ENCODE data around the gene DCLRE1B. TPM values are rescaled to one million over a fixed set of nuclear protein-coding genes. Genes with fewer than 3 reads are reported as not detected.

The DCLRE1B gene
- total and polyA plus RNA-seq, 9 of the 15 experiments (the other 6 are each of a cell fraction or from before 2014, with no cell fraction given), result 10.6 to 28.8 (median 17.2) TPM

Other genes starting within 250 kb of the DCLRE1B start
Only the 7 nearest of the 8 such genes appear.
- 20.4 and 20.6 TPM in 2 replicates for gene PHTF1, start 145.8 kb upstream of the DCLRE1B start, total RNA-seq (2014; rRNA removed)
- gene PHTF1, start 145.8 kb upstream of the DCLRE1B start, total RNA-seq (2014; rRNA removed; fragmentation: Illumina TruSeq; extraction: Trizol), result 28.8 and 32.0 TPM in 2 replicates
- gene PHTF1, start 145.8 kb upstream of the DCLRE1B start, total RNA-seq (2015; rRNA removed; fragmentation: Illumina TruSeq; extraction: Trizol), result 34.4 and 36.2 TPM in 2 replicates
- gene PHTF1, start 145.8 kb upstream of the DCLRE1B start, total RNA-seq (2021), result 26.9 and 28.8 TPM in 2 replicates
- gene PHTF1, start 145.8 kb upstream of the DCLRE1B start, polyA plus RNA-seq (2011; rRNA removed), result 14.7 and 23.0 TPM in 2 replicates
- gene PHTF1, start 145.8 kb upstream of the DCLRE1B start, polyA plus RNA-seq (2014; fragmentation: Illumina TruSeq; extraction: Trizol), result 20.7 and 22.5 TPM in 2 replicates
- gene PHTF1, start 145.8 kb upstream of the DCLRE1B start, polyA plus RNA-seq (2014; fragmentation: Nextera tagmentation; extraction: Ambion mirVana), result 10 to 100 TPM in 1 of 2 experiments, 1 to 10 TPM in 1; 8.4 to 10.8 TPM
- 20.9 and 23.8 TPM in 2 replicates for gene PHTF1, start 145.8 kb upstream of the DCLRE1B start, polyA plus RNA-seq (2014; rRNA removed)
- gene RSBN1, start 92.8 kb upstream of the DCLRE1B start, total RNA-seq (2014; rRNA removed), result 12.6 and 13.7 TPM in 2 replicates
- 15.4 and 17.2 TPM in 2 replicates for gene RSBN1, start 92.8 kb upstream of the DCLRE1B start, total RNA-seq (2014; rRNA removed; fragmentation: Illumina TruSeq; extraction: Trizol)
- gene RSBN1, start 92.8 kb upstream of the DCLRE1B start, total RNA-seq (2015; rRNA removed; fragmentation: Illumina TruSeq; extraction: Trizol), result 17.2 and 18.2 TPM in 2 replicates
- 17.6 and 20.3 TPM in 2 replicates for gene RSBN1, start 92.8 kb upstream of the DCLRE1B start, total RNA-seq (2021)
- gene RSBN1, start 92.8 kb upstream of the DCLRE1B start, polyA plus RNA-seq (2011; rRNA removed), result 20.7 and 24.3 TPM in 2 replicates
- gene RSBN1, start 92.8 kb upstream of the DCLRE1B start, polyA plus RNA-seq (2014; fragmentation: Illumina TruSeq; extraction: Trizol), result 12.2 and 12.6 TPM in 2 replicates
- 10 to 100 TPM in 1 of 2 experiments, 1 to 10 TPM in 1; 4.5 to 13.0 TPM for gene RSBN1, start 92.8 kb upstream of the DCLRE1B start, polyA plus RNA-seq (2014; fragmentation: Nextera tagmentation; extraction: Ambion mirVana)
- gene RSBN1, start 92.8 kb upstream of the DCLRE1B start, polyA plus RNA-seq (2014; rRNA removed), result 7.2 and 10.2 TPM in 2 replicates
- gene PTPN22, start 33.6 kb upstream of the DCLRE1B start, total RNA-seq (2014; rRNA removed), result 0.82 and 1.3 TPM in 2 replicates
- 1.9 and 2.0 TPM in 2 replicates for gene PTPN22, start 33.6 kb upstream of the DCLRE1B start, total RNA-seq (2014; rRNA removed; fragmentation: Illumina TruSeq; extraction: Trizol)
- gene PTPN22, start 33.6 kb upstream of the DCLRE1B start, total RNA-seq (2015; rRNA removed; fragmentation: Illumina TruSeq; extraction: Trizol), result 4.6 and 5.3 TPM in 2 replicates
- gene PTPN22, start 33.6 kb upstream of the DCLRE1B start, total RNA-seq (2021), result 1.0 and 1.3 TPM in 2 replicates
- 0.45 and 0.76 TPM in 2 replicates for gene PTPN22, start 33.6 kb upstream of the DCLRE1B start, polyA plus RNA-seq (2011; rRNA removed)
- 1.9 and 2.3 TPM in 2 replicates for gene PTPN22, start 33.6 kb upstream of the DCLRE1B start, polyA plus RNA-seq (2014; fragmentation: Illumina TruSeq; extraction: Trizol)
- gene PTPN22, start 33.6 kb upstream of the DCLRE1B start, polyA plus RNA-seq (2014; fragmentation: Nextera tagmentation; extraction: Ambion mirVana), result 1 to 10 TPM; 1.1 to 1.6 TPM
- gene PTPN22, start 33.6 kb upstream of the DCLRE1B start, polyA plus RNA-seq (2014; rRNA removed), result 0.95 and 1.4 TPM in 2 replicates
- 0.09 and 0.12 TPM in 2 replicates for gene BCL2L15, start 17.7 kb upstream of the DCLRE1B start, total RNA-seq (2014; rRNA removed)
- gene BCL2L15, start 17.7 kb upstream of the DCLRE1B start, total RNA-seq (2014; rRNA removed; fragmentation: Illumina TruSeq; extraction: Trizol), result 0.32 and 0.33 TPM in 2 replicates
- gene BCL2L15, start 17.7 kb upstream of the DCLRE1B start, total RNA-seq (2015; rRNA removed; fragmentation: Illumina TruSeq; extraction: Trizol), result 0.19 and 0.36 TPM in 2 replicates
- 0.09 and 0.72 TPM in 2 replicates for gene BCL2L15, start 17.7 kb upstream of the DCLRE1B start, total RNA-seq (2021)
- gene BCL2L15, start 17.7 kb upstream of the DCLRE1B start, polyA plus RNA-seq (2011; rRNA removed), result 0.25 and 0.74 TPM in 2 replicates
- 0.06 and 0.26 TPM in 2 replicates for gene BCL2L15, start 17.7 kb upstream of the DCLRE1B start, polyA plus RNA-seq (2014; fragmentation: Illumina TruSeq; extraction: Trizol)
- gene BCL2L15, start 17.7 kb upstream of the DCLRE1B start, polyA plus RNA-seq (2014; fragmentation: Nextera tagmentation; extraction: Ambion mirVana), result under 1 TPM in 1 of 2 experiments, not detected in 1; 0.42 TPM
- gene BCL2L15, start 17.7 kb upstream of the DCLRE1B start, polyA plus RNA-seq (2014; rRNA removed), result 0.32 and 0.78 TPM in 2 replicates
- 15.8 and 20.2 TPM in 2 replicates for gene AP4B1, start 527 bp upstream of the DCLRE1B start, total RNA-seq (2014; rRNA removed)
- gene AP4B1, start 527 bp upstream of the DCLRE1B start, total RNA-seq (2014; rRNA removed; fragmentation: Illumina TruSeq; extraction: Trizol), result 24.6 and 30.4 TPM in 2 replicates
- gene AP4B1, start 527 bp upstream of the DCLRE1B start, total RNA-seq (2015; rRNA removed; fragmentation: Illumina TruSeq; extraction: Trizol), result 21.2 and 21.7 TPM in 2 replicates
- 22.2 and 23.8 TPM in 2 replicates for gene AP4B1, start 527 bp upstream of the DCLRE1B start, total RNA-seq (2021)
- 36.5 and 37.3 TPM in 2 replicates for gene AP4B1, start 527 bp upstream of the DCLRE1B start, polyA plus RNA-seq (2011; rRNA removed)
- 26.7 and 28.5 TPM in 2 replicates for gene AP4B1, start 527 bp upstream of the DCLRE1B start, polyA plus RNA-seq (2014; fragmentation: Illumina TruSeq; extraction: Trizol)
- gene AP4B1, start 527 bp upstream of the DCLRE1B start, polyA plus RNA-seq (2014; fragmentation: Nextera tagmentation; extraction: Ambion mirVana), result 10 to 100 TPM; 21.9 to 28.2 TPM
- 26.1 and 32.0 TPM in 2 replicates for gene AP4B1, start 527 bp upstream of the DCLRE1B start, polyA plus RNA-seq (2014; rRNA removed)
- gene HIPK1, start 24.0 kb downstream of the DCLRE1B start, total RNA-seq (2014; rRNA removed), result 20.2 and 28.3 TPM in 2 replicates
- 29.6 and 33.1 TPM in 2 replicates for gene HIPK1, start 24.0 kb downstream of the DCLRE1B start, total RNA-seq (2014; rRNA removed; fragmentation: Illumina TruSeq; extraction: Trizol)
- gene HIPK1, start 24.0 kb downstream of the DCLRE1B start, total RNA-seq (2015; rRNA removed; fragmentation: Illumina TruSeq; extraction: Trizol), result 28.6 and 29.6 TPM in 2 replicates
- gene HIPK1, start 24.0 kb downstream of the DCLRE1B start, total RNA-seq (2021), result 57.5 and 57.9 TPM in 2 replicates
- 56.1 and 66.4 TPM in 2 replicates for gene HIPK1, start 24.0 kb downstream of the DCLRE1B start, polyA plus RNA-seq (2011; rRNA removed)
- 34.5 and 35.9 TPM in 2 replicates for gene HIPK1, start 24.0 kb downstream of the DCLRE1B start, polyA plus RNA-seq (2014; fragmentation: Illumina TruSeq; extraction: Trizol)
- gene HIPK1, start 24.0 kb downstream of the DCLRE1B start, polyA plus RNA-seq (2014; fragmentation: Nextera tagmentation; extraction: Ambion mirVana), result 10 to 100 TPM in 1 of 2 experiments, 1 to 10 TPM in 1; 10.0 to 10.9 TPM
- 21.3 and 21.9 TPM in 2 replicates for gene HIPK1, start 24.0 kb downstream of the DCLRE1B start, polyA plus RNA-seq (2014; rRNA removed)
- gene OLFML3, start 74.1 kb downstream of the DCLRE1B start, total RNA-seq (2014; rRNA removed), result not detected in 2 replicates
- gene OLFML3, start 74.1 kb downstream of the DCLRE1B start, total RNA-seq (2014; rRNA removed; fragmentation: Illumina TruSeq; extraction: Trizol), result 0.07 TPM in 1 of 2 replicates, not detected in the other
- 0.07 and 0.08 TPM in 2 replicates for gene OLFML3, start 74.1 kb downstream of the DCLRE1B start, total RNA-seq (2015; rRNA removed; fragmentation: Illumina TruSeq; extraction: Trizol)
- 0.13 and 0.16 TPM in 2 replicates for gene OLFML3, start 74.1 kb downstream of the DCLRE1B start, total RNA-seq (2021)
- gene OLFML3, start 74.1 kb downstream of the DCLRE1B start, polyA plus RNA-seq (2011; rRNA removed), result not detected in 2 replicates
- not detected in 2 replicates for gene OLFML3, start 74.1 kb downstream of the DCLRE1B start, polyA plus RNA-seq (2014; fragmentation: Illumina TruSeq; extraction: Trizol)
- not detected for gene OLFML3, start 74.1 kb downstream of the DCLRE1B start, polyA plus RNA-seq (2014; fragmentation: Nextera tagmentation; extraction: Ambion mirVana)
- gene OLFML3, start 74.1 kb downstream of the DCLRE1B start, polyA plus RNA-seq (2014; rRNA removed), result not detected in 2 replicates

Data from K562 (cell line).